ENCODE data around the gene S100A2. TPM values are rescaled to one million over a fixed set of nuclear protein-coding genes. Genes with fewer than 3 reads are reported as not detected.

Gene S100A2
- total and polyA plus RNA-seq, 10 donors: 0.60 to 5.2 (median 0.97) TPM; not detected in 5

DNA sequence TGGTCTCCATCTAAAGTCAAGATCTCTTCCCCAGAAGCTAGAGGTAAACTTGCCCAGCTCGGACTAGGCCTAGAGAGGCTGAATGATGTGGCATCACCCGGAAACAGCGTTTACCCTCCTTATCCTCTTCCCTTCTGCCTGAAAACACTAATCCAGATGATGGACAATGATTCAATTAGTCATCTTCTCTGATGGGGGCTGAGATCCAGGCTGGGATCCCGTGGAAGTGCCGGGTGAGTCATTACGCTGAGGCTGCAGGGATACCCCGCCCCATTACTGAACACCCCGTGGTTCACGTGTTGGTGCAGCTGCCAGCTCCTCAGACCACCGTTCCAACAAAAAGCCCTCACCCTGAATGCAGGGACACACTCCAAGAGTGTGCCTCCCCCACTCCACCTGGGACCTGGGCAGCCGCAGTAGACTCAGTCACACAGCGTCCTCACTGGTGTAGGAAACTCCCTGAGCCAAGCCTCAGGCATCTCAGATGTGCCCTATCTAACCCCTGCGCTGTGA, 31.9 kb downstream of the S100A2 start:
- peak; percentile 70 for DNase-seq
- WGBS, 5 donors: 46 to 83% (median 69%) methylated on average over 13 of the region's 13 CpGs
- no peaks in the 10 kb centered on the region for H3K27me3 ChIP-seq (replicated peaks in 1 of 7)
- peaks cover 0 to 12% (median 0%) of the 10 kb centered on the region in 6 donors for H3K36me3 ChIP-seq
- TF ChIP-seq POLR2A (IDR thresholded peaks at IDR 0.05): no peak
- TF ChIP-seq, protein P1, sequence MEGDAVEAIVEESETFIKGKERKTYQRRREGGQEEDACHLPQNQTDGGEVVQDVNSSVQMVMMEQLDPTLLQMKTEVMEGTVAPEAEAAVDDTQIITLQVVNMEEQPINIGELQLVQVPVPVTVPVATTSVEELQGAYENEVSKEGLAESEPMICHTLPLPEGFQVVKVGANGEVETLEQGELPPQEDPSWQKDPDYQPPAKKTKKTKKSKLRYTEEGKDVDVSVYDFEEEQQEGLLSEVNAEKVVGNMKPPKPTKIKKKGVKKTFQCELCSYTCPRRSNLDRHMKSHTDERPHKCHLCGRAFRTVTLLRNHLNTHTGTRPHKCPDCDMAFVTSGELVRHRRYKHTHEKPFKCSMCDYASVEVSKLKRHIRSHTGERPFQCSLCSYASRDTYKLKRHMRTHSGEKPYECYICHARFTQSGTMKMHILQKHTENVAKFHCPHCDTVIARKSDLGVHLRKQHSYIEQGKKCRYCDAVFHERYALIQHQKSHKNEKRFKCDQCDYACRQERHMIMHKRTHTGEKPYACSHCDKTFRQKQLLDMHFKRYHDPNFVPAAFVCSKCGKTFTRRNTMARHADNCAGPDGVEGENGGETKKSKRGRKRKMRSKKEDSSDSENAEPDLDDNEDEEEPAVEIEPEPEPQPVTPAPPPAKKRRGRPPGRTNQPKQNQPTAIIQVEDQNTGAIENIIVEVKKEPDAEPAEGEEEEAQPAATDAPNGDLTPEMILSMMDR (IDR thresholded peaks at IDR 0.05 in 8 of 11, conservative IDR thresholded peaks at IDR 0.05 in 3 of 11): no peak
- no peak for TF ChIP-seq POLR2AphosphoS5 (IDR thresholded peaks at IDR 0.05)
- peak overlapping the region; percentile 7 to 99 (median 95) for H3K27ac ChIP-seq
- peaks cover 21 to 67% (median 52%) of the 10 kb centered on the region in 6 donors for H3K4me1 ChIP-seq
- intact Hi-C loops (cut with DNase I; ENCODE audit: low total_unique reads): loop anchor here (5.0 kb wide), 1 partner anchor 34 kb away; the partner anchor contains the start of gene S100A2
- peak overlapping the region in 7 of 8 donors; percentile 15 to 84 (median 68) for H3K4me3 ChIP-seq
- no peaks in the 10 kb centered on the region for H3K9me3 ChIP-seq

DNA sequence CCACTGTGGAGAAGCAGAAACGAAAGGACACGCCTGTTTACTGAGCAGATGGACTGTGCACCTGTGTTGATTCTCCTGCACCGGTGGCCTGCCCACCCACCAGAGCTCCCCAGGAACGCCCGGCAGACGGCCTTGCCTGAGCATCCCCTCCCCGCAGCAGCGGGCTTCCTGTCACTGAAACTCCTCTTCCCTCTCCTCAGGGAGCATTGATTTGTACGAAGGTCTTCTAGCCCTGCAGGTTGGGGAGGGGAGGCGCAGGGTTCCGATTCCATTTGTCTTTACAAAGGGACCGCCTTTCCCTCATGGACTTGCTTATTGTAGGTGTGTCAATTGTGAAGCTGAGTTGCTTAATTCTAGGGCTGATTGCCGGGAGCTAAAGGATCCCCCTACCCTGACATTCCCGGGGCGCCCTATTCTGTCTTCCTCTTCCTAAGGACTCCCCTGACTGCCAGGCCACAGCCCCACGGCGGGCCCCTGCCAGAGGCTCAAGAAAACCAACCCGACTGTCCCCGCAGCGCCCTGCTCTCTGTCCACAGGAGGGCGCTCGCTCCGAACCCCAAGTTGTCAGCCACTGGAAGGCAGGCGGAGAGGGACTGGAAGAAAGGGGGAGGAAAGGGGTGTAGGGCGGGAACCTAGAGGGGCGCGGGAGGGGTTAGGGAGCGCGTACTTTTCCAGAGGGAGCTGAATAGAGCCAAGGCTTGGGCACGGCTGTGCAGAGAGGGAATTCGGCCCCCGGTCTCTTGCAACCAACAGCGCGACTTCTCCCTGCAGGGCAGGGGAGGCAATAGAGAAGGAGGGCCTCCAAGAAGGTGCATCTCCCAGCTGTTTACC, 32.7 kb downstream of the S100A2 start:
- Histone ChIP-seq H3K9me3 (no peaks in the 10 kb centered on the region), H3K27ac (peak overlapping the region; percentile 7 to 99 (median 95)), H3K36me3 (peaks cover 0 to 12% (median 0%) of the 10 kb centered on the region in 6 donors), H3K27me3 (replicated peaks in 1 of 7) (no peaks in the 10 kb centered on the region), H3K4me1 (peaks cover 21 to 67% (median 52%) of the 10 kb centered on the region in 6 donors), H3K4me3 (peak overlapping the region in 5 of 8 donors; percentile 15 to 84 (median 69))
- peak; percentile 43 to 57 (median 46) for TF ChIP-seq POLR2AphosphoS5 (IDR thresholded peaks at IDR 0.05)
- TF ChIP-seq, protein P1 (IDR thresholded peaks at IDR 0.05 in 8 of 11, conservative IDR thresholded peaks at IDR 0.05 in 3 of 11): peak; percentile 54 to 93 (median 79)
- TF ChIP-seq POLR2A (IDR thresholded peaks at IDR 0.05): no peak
- peak; percentile 94 for DNase-seq
- 29 to 32% (median 32%) methylated on average over 34 of the region's 34 CpGs for WGBS, 5 donors
- intact Hi-C loops (cut with DNase I; ENCODE audit: low total_unique reads): loop anchor here (5.0 kb wide), 1 partner anchor 34 kb away; the partner anchor contains the start of gene S100A2

DNA sequence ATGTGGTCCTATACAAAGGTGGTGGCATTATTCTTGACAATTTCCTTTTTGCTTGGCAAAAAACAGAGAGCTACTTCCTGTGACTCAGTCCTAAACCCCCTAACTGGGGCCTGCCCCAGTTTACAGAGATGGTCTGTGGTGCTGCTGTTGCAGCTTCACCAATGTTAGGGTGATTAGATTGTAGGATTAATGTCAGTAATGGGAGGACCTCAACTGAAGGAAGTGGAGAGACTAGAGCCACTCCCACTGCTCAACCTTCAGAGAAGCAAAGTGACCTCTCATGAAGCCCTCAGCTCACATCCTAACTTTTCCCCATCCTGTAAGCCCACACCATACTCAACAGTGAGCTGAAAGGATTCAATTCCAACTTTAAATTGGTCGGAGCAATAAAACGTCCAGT, 33.5 kb downstream of the S100A2 start:
- WGBS, 5 donors: 71 to 93% (median 84%) methylated on average over 2 of the region's 2 CpGs
- H3K4me1 ChIP-seq: peaks cover 21 to 67% (median 52%) of the 10 kb centered on the region in 6 donors

More for the DNA sequence above, 33.5 kb downstream of the S100A2 start:
- peak overlapping the region in 6 of 8 donors; percentile 52 to 99 (median 96) for H3K27ac ChIP-seq
- peak overlapping the region in 1 of 8 donors; percentile 84 for H3K4me3 ChIP-seq
- intact Hi-C loops (cut with DNase I; ENCODE audit: low total_unique reads): loop anchor here (5.0 kb wide), 1 partner anchor 35 kb away; the partner anchor contains the start of gene S100A2
- DNase-seq: no peak
- no peak for TF ChIP-seq POLR2A (IDR thresholded peaks at IDR 0.05)
- no peak for TF ChIP-seq POLR2AphosphoS5 (IDR thresholded peaks at IDR 0.05)
- TF ChIP-seq, protein P1 (IDR thresholded peaks at IDR 0.05 in 8 of 11, conservative IDR thresholded peaks at IDR 0.05 in 3 of 11): no peak
- peaks cover 0 to 12% (median 0%) of the 10 kb centered on the region in 6 donors for H3K36me3 ChIP-seq
- no peaks in the 10 kb centered on the region for H3K9me3 ChIP-seq
- no peaks in the 10 kb centered on the region for H3K27me3 ChIP-seq (replicated peaks in 1 of 7)

Measured in spleen (tissue), 11 donors.